GM21528 (cell line): ENCODE results near the gene PLIN5.

Experiments
- ATAC-seq: cut with Tn5 transposase; IDR thresholded peaks from one replicate; pipeline ENCODE4 v1.9.1; 2021; ENCODE audit warnings: mild to moderate bottlenecking, moderate library complexity; ENCODE audit not compliant: unreplicated experiment, low FRiP score

PLIN5 gene

GRCh38 chr19:4506449-4507149, 28.4 kb downstream of the PLIN5 start:
- ATAC-seq, result no peak

GRCh38 chr19:4505570-4506448, 29.2 kb downstream of the PLIN5 start:
- no peak for ATAC-seq

- no peak for ATAC-seq
These were observed 30.0 kb downstream of the PLIN5 start for GRCh38 chr19:4504891-4505569.

GRCh38 chr19:4504297-4504701, 30.7 kb downstream of the PLIN5 start:
- ATAC-seq, result no peak

GRCh38 chr19:4503825-4504170, 31.2 kb downstream of the PLIN5 start:
- no peak for ATAC-seq

- no peak for ATAC-seq
These were observed 31.7 kb downstream of the PLIN5 start for GRCh38 chr19:4503132-4503824.

- ATAC-seq, result no peak
These were observed 32.5 kb downstream of the PLIN5 start for GRCh38 chr19:4502282-4503131.

GRCh38 chr19:4501691-4502090, 33.3 kb downstream of the PLIN5 start:
- no peak for ATAC-seq

GRCh38 chr19:4500841-4501591, 34.0 kb downstream of the PLIN5 start:
- no peak for ATAC-seq

GRCh38 chr19:4499855-4500254, 35.2 kb downstream of the PLIN5 start:
- no peak for ATAC-seq

GRCh38 chr19:4499318-4499717, 35.7 kb downstream of the PLIN5 start:
- no peak for ATAC-seq

- no peak for ATAC-seq
These were observed 36.3 kb downstream of the PLIN5 start for GRCh38 chr19:4498694-4499093.

GRCh38 chr19:4497770-4498389, 37.1 kb downstream of the PLIN5 start:
- no peak for ATAC-seq

- no peak for ATAC-seq
These were observed 38.7 kb downstream of the PLIN5 start for GRCh38 chr19:4496304-4496703.

GRCh38 chr19:4495471-4495870, 39.6 kb downstream of the PLIN5 start:
- no peak for ATAC-seq

GRCh38 chr19:4494691-4495064, 40.3 kb downstream of the PLIN5 start:
- ATAC-seq, result no peak

GRCh38 chr19:4493929-4494690, 40.9 kb downstream of the PLIN5 start:
- ATAC-seq, result no peak
